SK-N-SH treated with all-trans-retinoic acid at 6 μM for 48 hours (cell line): ENCODE results near the gene KHDC1.

Experiments
- ATAC-seq: fragments of 200-7000 bp; cut with Tn5 transposase; 3 replicates; pipeline ENCODE4 v1.9.1; 2020; ENCODE audit warnings: mild to moderate bottlenecking, moderate library complexity
- ARNTL ChIP-seq: fragments of 450-650 bp; formaldehyde crosslinking; IDR thresholded peaks from 2 replicates; pipeline ENCODE4 v1.5.0; 2020; ENCODE audit warnings: low read depth, mild to moderate bottlenecking, moderate library complexity, borderline replicate concordance
- BACH2 ChIP-seq: fragments of 250-450 bp; sonication (Bioruptor Pico); IDR thresholded peaks from 2 replicates; pipeline ENCODE4 v1.9.0; 2021; ENCODE audit warnings: mild to moderate bottlenecking, borderline replicate concordance
- CSDC2 ChIP-seq: fragments of 250-450 bp; sonication (Bioruptor Pico); IDR thresholded peaks from 2 replicates; pipeline ENCODE4 v1.5.0; 2020; ENCODE audit warnings: mild to moderate bottlenecking, moderate library complexity
- CSRNP3 ChIP-seq: fragments of 250-450 bp; sonication (Bioruptor Pico); IDR thresholded peaks from 2 replicates; pipeline ENCODE4 v1.5.1; 2021; ENCODE audit warnings: mild to moderate bottlenecking, moderate library complexity
- ESRRG ChIP-seq: fragments of 250-450 bp; sonication (Bioruptor Pico); IDR thresholded peaks from 2 replicates; pipeline ENCODE4 v1.6.1; 2021; ENCODE audit warnings: mild to moderate bottlenecking
- GLIS3 ChIP-seq: fragments of 250-450 bp; sonication (Bioruptor Pico); IDR thresholded peaks from 2 replicates; pipeline ENCODE4 v1.5.0; 2020; ENCODE audit warnings: mild to moderate bottlenecking, moderate library complexity
- ISL1 ChIP-seq: fragments of 250-450 bp; sonication (Bioruptor Pico); IDR thresholded peaks from 2 replicates; pipeline ENCODE4 v2.1.2; 2022; ENCODE audit warnings: mild to moderate bottlenecking, moderate library complexity
- OSR1 ChIP-seq: fragments of 250-450 bp; sonication (Bioruptor Pico); IDR thresholded peaks from 2 replicates; pipeline ENCODE4 v1.8.0; 2022; ENCODE audit warnings: moderate library complexity, mild to moderate bottlenecking, inconsistent platforms
- POU6F1 ChIP-seq: fragments of 250-450 bp; sonication (Bioruptor Pico); IDR thresholded peaks from 2 replicates; pipeline ENCODE4 v1.8.0; 2021; ENCODE audit warnings: low read depth, mild to moderate bottlenecking, moderate library complexity, borderline replicate concordance
- PPARA ChIP-seq: fragments of 250-450 bp; sonication (Bioruptor Pico); IDR thresholded peaks from 2 replicates; pipeline ENCODE4 v1.5.0; 2020; ENCODE audit warnings: mild to moderate bottlenecking, borderline replicate concordance
- RARB ChIP-seq: fragments of 250-450 bp; sonication (Bioruptor Pico); IDR thresholded peaks from 2 replicates; pipeline ENCODE4 v1.8.0; 2021; ENCODE audit warnings: mild to moderate bottlenecking, moderate library complexity
- SNAI2 ChIP-seq: fragments of 250-450 bp; sonication (Bioruptor Pico); IDR thresholded peaks from 2 replicates; pipeline ENCODE4 v1.5.0; 2020; ENCODE audit warnings: mild to moderate bottlenecking, moderate library complexity
- TCF4 ChIP-seq: fragments of 250-450 bp; sonication (Bioruptor Pico); IDR thresholded peaks from 2 replicates; pipeline ENCODE4 v1.8.0; 2021; ENCODE audit warnings: mild to moderate bottlenecking, moderate library complexity, borderline replicate concordance
- ZC3H10 ChIP-seq: fragments of 250-450 bp; sonication (Bioruptor Pico); IDR thresholded peaks from 2 replicates; pipeline ENCODE4 v1.5.1; 2021; ENCODE audit warnings: mild to moderate bottlenecking, moderate library complexity
- ZFP3 ChIP-seq: fragments of 250-450 bp; sonication (Bioruptor Pico); IDR thresholded peaks from 2 replicates; pipeline ENCODE4 v1.5.0; 2020; ENCODE audit warnings: mild to moderate bottlenecking, moderate library complexity
- ZFP30 ChIP-seq: fragments of 450-650 bp; formaldehyde crosslinking; IDR thresholded peaks from 2 replicates; pipeline ENCODE4 v1.5.0; 2022; ENCODE audit warnings: mild to moderate bottlenecking, moderate library complexity
- ZNF565 ChIP-seq: fragments of 450-650 bp; formaldehyde crosslinking; conservative IDR thresholded peaks from 2 replicates; pipeline ENCODE4 v1.5.0; 2020; ENCODE audit warnings: low read depth, mild to moderate bottlenecking, moderate library complexity
- ZNF70 ChIP-seq: fragments of 450-650 bp; formaldehyde crosslinking; IDR thresholded peaks from 2 replicates; pipeline ENCODE4 v1.5.0; 2020; ENCODE audit warnings: mild to moderate bottlenecking, moderate library complexity
- ZNF8 ChIP-seq: fragments of 450-650 bp; formaldehyde crosslinking; IDR thresholded peaks from 2 replicates; pipeline ENCODE4 v1.5.0; 2020; ENCODE audit warnings: mild to moderate bottlenecking, moderate library complexity
- TF ChIP-seq, protein P1 (sequence below): fragments of 250-450 bp; sonication (Bioruptor Pico); IDR thresholded peaks from 2 replicates; pipeline ENCODE4 v1.8.0; 2020; ENCODE audit warnings: mild to moderate bottlenecking, moderate library complexity, borderline replicate concordance
- TF ChIP-seq, protein P2 (sequence below): fragments of 250-450 bp; sonication (Bioruptor Pico); IDR thresholded peaks from 2 replicates; pipeline ENCODE4 v1.5.1; 2020; ENCODE audit warnings: low read depth, mild to moderate bottlenecking, moderate library complexity
- TF ChIP-seq, protein P3 (sequence below): fragments of 250-450 bp; sonication (Bioruptor Pico); IDR thresholded peaks from 2 replicates; pipeline ENCODE4 v1.5.0; 2020; ENCODE audit warnings: mild to moderate bottlenecking, moderate library complexity

Gene KHDC1

DNA sequence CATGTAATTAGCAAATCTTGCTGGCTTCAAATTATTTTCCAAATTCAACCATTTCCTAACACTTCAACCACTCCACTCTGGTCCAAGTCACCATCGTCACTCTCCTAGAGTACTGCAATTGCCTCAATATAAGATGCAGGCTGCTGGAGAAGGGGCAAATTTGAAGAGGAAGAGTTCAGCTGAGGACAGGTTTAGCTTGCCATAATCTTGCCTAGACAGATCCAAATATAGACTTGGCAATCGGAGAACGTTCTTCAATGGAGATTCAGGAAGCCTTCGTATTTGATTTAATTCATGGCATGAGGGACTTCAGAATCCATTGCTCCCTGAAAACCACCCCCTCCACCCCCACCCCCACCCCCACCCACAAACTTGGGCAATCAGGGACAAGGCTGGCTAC, 22.3 kb downstream of the KHDC1 start:
- TF ChIP-seq ISL1 (CRISPR knock-in tag): no peak
- no peak for ATAC-seq

DNA sequence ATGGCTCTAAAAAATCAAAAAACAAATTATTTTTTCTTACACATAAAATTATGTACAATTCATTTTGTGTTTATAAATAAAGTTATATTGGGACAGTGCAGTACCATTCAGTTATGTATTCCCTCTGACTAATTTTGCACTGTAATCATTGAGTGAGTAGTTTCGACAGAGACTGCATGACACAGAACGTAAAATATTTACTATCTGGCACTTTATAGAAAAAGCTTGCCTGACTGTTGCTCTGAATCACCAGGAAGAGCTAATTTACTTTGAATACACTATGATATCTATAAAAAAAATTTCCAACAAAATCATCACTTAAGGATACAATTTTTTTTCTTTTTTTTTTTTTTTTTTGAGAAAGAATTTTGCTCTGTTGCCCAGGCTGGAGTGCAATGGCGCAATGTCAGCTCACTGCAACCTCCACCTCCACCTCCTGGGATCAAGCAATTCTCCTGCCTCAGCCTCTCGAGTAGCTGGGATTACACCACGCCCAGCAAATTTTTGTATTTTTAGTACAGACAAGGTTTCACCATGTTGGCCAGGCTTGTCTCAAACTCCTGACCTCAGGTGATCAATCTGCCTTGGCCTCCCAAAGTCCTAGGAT, 26.7 kb downstream of the KHDC1 start:
- TF ChIP-seq ZNF8 (no peak), GLIS3 (CRISPR knock-in tag) (no peak), ZFP3 (no peak), TCF4 (CRISPR knock-in tag) (no peak), ZNF70 (CRISPR knock-in tag) (no peak), SNAI2 (no peak), POU6F1 (CRISPR knock-in tag) (no peak), ARNTL (no peak), PPARA (no peak), ISL1 (CRISPR knock-in tag) (no peak), ZNF565 (CRISPR knock-in tag) (no peak), ZFP30 (no peak), OSR1 (CRISPR knock-in tag) (no peak), CSRNP3 (CRISPR knock-in tag) (no peak), RARB (no peak)
- TF ChIP-seq, protein P1, sequence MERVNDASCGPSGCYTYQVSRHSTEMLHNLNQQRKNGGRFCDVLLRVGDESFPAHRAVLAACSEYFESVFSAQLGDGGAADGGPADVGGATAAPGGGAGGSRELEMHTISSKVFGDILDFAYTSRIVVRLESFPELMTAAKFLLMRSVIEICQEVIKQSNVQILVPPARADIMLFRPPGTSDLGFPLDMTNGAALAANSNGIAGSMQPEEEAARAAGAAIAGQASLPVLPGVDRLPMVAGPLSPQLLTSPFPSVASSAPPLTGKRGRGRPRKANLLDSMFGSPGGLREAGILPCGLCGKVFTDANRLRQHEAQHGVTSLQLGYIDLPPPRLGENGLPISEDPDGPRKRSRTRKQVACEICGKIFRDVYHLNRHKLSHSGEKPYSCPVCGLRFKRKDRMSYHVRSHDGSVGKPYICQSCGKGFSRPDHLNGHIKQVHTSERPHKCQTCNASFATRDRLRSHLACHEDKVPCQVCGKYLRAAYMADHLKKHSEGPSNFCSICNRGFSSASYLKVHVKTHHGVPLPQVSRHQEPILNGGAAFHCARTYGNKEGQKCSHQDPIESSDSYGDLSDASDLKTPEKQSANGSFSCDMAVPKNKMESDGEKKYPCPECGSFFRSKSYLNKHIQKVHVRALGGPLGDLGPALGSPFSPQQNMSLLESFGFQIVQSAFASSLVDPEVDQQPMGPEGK (CRISPR knock-in tag): no peak
- TF ChIP-seq, protein P2, sequence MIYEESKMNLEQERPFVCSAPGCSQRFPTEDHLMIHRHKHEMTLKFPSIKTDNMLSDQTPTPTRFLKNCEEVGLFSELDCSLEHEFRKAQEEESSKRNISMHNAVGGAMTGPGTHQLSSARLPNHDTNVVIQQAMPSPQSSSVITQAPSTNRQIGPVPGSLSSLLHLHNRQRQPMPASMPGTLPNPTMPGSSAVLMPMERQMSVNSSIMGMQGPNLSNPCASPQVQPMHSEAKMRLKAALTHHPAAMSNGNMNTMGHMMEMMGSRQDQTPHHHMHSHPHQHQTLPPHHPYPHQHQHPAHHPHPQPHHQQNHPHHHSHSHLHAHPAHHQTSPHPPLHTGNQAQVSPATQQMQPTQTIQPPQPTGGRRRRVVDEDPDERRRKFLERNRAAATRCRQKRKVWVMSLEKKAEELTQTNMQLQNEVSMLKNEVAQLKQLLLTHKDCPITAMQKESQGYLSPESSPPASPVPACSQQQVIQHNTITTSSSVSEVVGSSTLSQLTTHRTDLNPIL (CRISPR knock-in tag): no peak
- ATAC-seq: peak; percentile 79

DNA sequence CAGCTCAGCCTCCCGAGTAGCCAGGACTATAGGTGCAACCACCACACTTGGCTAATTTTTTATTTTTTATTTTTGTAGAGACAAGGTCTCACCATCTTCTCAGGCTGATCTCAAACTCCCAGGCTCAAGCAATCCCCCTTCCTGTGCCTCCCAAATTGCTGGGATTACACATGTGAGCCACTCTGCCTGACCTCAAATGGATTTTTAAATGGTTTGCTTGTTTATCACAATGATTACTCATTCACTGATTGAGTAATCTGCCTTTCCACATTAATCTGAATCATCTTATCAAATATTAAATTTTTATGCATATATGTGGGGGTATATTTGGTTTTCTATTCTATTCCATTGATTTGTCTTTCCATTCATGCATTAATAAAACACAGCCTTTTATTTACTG, 28.3 kb downstream of the KHDC1 start:
- peak; percentile 58 for TF ChIP-seq ISL1 (CRISPR knock-in tag)
- no peak for TF ChIP-seq SNAI2
- peak; percentile 28; the same call in 2 of the 3 replicates for ATAC-seq

DNA sequence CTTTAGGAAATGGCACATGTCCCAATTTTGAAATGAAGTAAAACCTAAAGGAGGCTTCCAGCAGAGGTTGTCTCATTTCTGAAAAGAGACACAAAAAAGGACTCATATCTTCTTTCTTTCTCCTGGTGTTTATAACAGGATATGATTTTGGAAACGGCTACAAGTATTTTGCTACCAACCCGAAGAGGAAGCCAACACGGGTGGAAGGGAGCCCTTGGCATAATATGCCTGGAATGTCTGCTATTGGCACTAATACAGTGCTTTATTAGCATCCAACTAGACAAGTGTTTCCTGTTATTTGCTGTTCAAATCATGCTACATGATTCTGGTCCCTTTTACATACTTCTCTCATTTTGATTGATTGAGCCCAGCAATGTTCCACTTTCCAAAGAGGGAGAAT, 29.0 kb downstream of the KHDC1 start:
- peak; percentile 80 for ATAC-seq

DNA sequence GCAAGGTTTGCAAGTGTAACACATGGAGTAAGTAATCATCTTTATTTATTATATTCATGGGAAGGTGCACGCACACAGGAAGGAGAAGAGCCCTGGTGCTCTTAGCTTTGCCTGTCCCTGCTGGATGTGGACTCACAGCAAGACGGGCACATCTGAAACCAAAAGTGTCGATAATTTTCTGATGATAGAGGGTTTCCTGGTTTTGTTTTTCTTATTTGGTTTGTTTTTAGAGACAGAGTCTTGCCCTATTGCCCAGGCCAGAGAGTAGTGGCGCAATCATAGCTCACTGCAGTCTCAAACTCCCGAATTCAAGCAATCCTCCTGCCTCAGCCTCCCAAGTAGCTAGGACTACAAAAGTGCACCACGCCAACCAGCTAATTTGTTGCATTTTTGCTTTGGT, 29.9 kb downstream of the KHDC1 start:
- no peak for ATAC-seq

More for the DNA sequence above, 29.9 kb downstream of the KHDC1 start:
- TF ChIP-seq SNAI2 (no peak), ESRRG (CRISPR knock-in tag) (no peak), ZNF70 (CRISPR knock-in tag) (no peak), CSRNP3 (CRISPR knock-in tag) (no peak), TCF4 (CRISPR knock-in tag) (no peak), ZNF8 (no peak), CSDC2 (CRISPR knock-in tag) (no peak), BACH2 (no peak), ZC3H10 (CRISPR knock-in tag) (no peak), GLIS3 (CRISPR knock-in tag) (no peak), ZNF565 (CRISPR knock-in tag) (no peak), RARB (no peak), ARNTL (no peak), ZFP3 (no peak)
- TF ChIP-seq, protein P2 (CRISPR knock-in tag): no peak
- TF ChIP-seq, protein P3, sequence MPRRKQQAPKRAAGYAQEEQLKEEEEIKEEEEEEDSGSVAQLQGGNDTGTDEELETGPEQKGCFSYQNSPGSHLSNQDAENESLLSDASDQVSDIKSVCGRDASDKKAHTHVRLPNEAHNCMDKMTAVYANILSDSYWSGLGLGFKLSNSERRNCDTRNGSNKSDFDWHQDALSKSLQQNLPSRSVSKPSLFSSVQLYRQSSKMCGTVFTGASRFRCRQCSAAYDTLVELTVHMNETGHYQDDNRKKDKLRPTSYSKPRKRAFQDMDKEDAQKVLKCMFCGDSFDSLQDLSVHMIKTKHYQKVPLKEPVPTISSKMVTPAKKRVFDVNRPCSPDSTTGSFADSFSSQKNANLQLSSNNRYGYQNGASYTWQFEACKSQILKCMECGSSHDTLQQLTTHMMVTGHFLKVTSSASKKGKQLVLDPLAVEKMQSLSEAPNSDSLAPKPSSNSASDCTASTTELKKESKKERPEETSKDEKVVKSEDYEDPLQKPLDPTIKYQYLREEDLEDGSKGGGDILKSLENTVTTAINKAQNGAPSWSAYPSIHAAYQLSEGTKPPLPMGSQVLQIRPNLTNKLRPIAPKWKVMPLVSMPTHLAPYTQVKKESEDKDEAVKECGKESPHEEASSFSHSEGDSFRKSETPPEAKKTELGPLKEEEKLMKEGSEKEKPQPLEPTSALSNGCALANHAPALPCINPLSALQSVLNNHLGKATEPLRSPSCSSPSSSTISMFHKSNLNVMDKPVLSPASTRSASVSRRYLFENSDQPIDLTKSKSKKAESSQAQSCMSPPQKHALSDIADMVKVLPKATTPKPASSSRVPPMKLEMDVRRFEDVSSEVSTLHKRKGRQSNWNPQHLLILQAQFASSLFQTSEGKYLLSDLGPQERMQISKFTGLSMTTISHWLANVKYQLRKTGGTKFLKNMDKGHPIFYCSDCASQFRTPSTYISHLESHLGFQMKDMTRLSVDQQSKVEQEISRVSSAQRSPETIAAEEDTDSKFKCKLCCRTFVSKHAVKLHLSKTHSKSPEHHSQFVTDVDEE (CRISPR knock-in tag): no peak
